NCI-H1930 (cell line): Measurements from ENCODE around the gene MRPL37.

Experiments
- DNase-seq, 2 experiments: peaks; one replicate each; lab custom pipeline; 2025; lab: John Stamatoyannopoulos, UW

Gene MRPL37

GRCh38 chr1:54240741-54241335, 40.9 kb downstream of the MRPL37 start:
- no peak for DNase-seq

- no peak for DNase-seq
These were observed 41.4 kb downstream of the MRPL37 start for GRCh38 chr1:54241364-54241763.

GRCh38 chr1:54243022-54243421, 43.1 kb downstream of the MRPL37 start:
- DNase-seq: no peak

GRCh38 chr1:54244655-54245054, 44.7 kb downstream of the MRPL37 start:
- no peak for DNase-seq

- no peak for DNase-seq
These were observed 45.5 kb downstream of the MRPL37 start for GRCh38 chr1:54245501-54245900.

GRCh38 chr1:54246116-54246721, 46.3 kb downstream of the MRPL37 start:
- no peak for DNase-seq

GRCh38 chr1:54247863-54248515, 48.0 kb downstream of the MRPL37 start:
- DNase-seq: no peak

- DNase-seq: no peak
These were observed 49.0 kb downstream of the MRPL37 start for GRCh38 chr1:54248966-54249365.

- DNase-seq: no peak
These were observed 50.0 kb downstream of the MRPL37 start for GRCh38 chr1:54249819-54250435.

- no peak for DNase-seq
These were observed 50.7 kb downstream of the MRPL37 start for GRCh38 chr1:54250670-54251069.

GRCh38 chr1:54252371-54252936, 52.5 kb downstream of the MRPL37 start:
- no peak for DNase-seq

- DNase-seq: no peak
These were observed 53.5 kb downstream of the MRPL37 start for GRCh38 chr1:54253480-54253879.

- DNase-seq: no peak
These were observed 54.1 kb downstream of the MRPL37 start for GRCh38 chr1:54254055-54254454.

- DNase-seq: no peak
These were observed 55.2 kb downstream of the MRPL37 start for GRCh38 chr1:54255026-54255702.

- no peak for DNase-seq
These were observed 56.8 kb downstream of the MRPL37 start for GRCh38 chr1:54256522-54257345.

GRCh38 chr1:54257346-54257620, 57.3 kb downstream of the MRPL37 start:
- no peak for DNase-seq

GRCh38 chr1:54257876-54258275, 57.9 kb downstream of the MRPL37 start:
- no peak for DNase-seq

GRCh38 chr1:54259546-54260140, 59.7 kb downstream of the MRPL37 start:
- no peak for DNase-seq

GRCh38 chr1:54260810-54261209, 60.8 kb downstream of the MRPL37 start:
- DNase-seq: no peak

- DNase-seq: no peak
These were observed 62.3 kb downstream of the MRPL37 start for GRCh38 chr1:54262244-54262643.

- DNase-seq: no peak
These were observed 63.7 kb downstream of the MRPL37 start for GRCh38 chr1:54263601-54264226.
